Measurements from ENCODE around the gene ZNF469. TPM values are rescaled to one million over a fixed set of nuclear protein-coding genes. Genes with fewer than 3 reads are reported as not detected.
A peak's percentile ranks its signal among the peaks of the same experiment; 100 is the strongest.

Gene ZNF469
- total RNA-seq, 4 donors from 2014 or later, result 0.03 to 0.16 (median 0.07) TPM

DNA sequence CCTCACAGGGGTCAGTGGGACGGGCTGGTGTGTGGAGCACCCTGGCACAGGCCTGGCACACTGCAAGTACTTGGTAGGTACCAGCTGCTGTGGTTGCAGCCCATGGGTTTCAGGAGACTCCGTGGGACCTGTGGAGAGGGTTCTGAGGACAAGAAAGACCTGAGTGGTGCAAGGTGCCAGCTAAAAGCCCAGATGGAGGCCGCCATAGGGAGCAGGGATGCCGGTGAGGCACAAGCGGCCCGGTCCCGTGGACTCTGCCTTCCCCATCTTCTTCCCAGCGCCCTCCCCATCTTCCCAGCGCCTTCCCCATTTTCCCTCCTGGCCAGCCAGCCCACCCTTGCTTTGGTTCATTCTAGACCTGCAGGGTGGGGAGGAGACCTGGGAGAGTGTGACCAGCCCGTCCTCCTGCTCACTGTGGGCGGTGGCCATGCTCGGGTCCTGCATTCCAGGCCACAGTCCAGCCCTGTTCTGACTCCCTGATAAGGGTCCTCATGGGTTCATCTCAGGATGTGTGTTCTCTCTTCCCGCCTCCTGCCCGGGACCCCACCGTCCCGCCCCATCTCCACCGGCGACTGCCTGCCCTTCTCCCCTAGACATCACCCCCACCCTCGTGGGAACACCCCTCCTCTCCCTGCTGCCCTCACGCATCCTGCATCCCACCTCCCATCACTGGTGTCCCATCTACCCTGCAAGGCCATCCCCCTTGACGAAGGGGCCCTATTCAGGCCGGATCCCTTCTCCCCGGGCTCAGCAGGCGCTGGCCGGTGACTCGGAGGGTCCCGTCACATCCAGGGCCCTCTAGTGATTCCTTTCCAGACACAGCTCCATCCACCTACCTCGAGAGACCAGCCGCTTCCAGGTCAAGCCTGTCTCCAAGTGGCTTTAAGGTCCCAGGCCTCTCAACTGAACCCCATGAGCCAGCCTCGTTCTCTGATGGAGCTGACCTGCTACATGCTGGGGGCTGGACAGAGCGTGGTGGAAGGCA, 3.4 kb downstream of the ZNF469 start:
- no peaks in the 10 kb centered on the region for H3K36me3 ChIP-seq
- H3K9me3 ChIP-seq, result no peaks in the 10 kb centered on the region
- ATAC-seq (no peak), DNase-seq (no peak)
- H3K4me3 ChIP-seq, result no peak overlapping the region
- intact Hi-C loops (cut with DNase I; ENCODE audit: low total_unique reads), result no loop called here
- H3K27me3 ChIP-seq, result no peaks in the 10 kb centered on the region
- peaks cover 17 to 54% of the 10 kb centered on the region in 2 donors for H3K4me1 ChIP-seq
- H3K27ac ChIP-seq, result no peak overlapping the region
- in situ Hi-C loops (cut with MboI; ENCODE audit: low sequenced_read_pairs in 4 of 4), result no loop called here
- TF ChIP-seq CTCF (IDR thresholded peaks at IDR 0.05 in 4 of 5, conservative IDR thresholded peaks at IDR 0.05 in 1 of 5), result no peak
- no peak for TF ChIP-seq POLR2A (IDR thresholded peaks at IDR 0.05)

GRCh38 chr16:88387180-88387765, 4.5 kb downstream of the ZNF469 start:
- in situ Hi-C loops (cut with MboI; ENCODE audit: low sequenced_read_pairs in 4 of 4), result no loop called here
- Histone ChIP-seq H3K4me1 (peaks cover 20 to 57% of the 10 kb centered on the region in 2 donors), H3K4me3 (no peak overlapping the region), H3K27ac (peak overlapping the region in 1 of 4 donors; percentile 74), H3K36me3 (no peaks in the 10 kb centered on the region), H3K9me3 (no peaks in the 10 kb centered on the region), H3K27me3 (no peaks in the 10 kb centered on the region)
- intact Hi-C loops (cut with DNase I; ENCODE audit: low total_unique reads), result no loop called here
- DNase-seq (no peak), ATAC-seq (no peak)
- TF ChIP-seq POLR2A (IDR thresholded peaks at IDR 0.05), result no peak
- no peak for TF ChIP-seq CTCF (IDR thresholded peaks at IDR 0.05 in 4 of 5, conservative IDR thresholded peaks at IDR 0.05 in 1 of 5)

DNA sequence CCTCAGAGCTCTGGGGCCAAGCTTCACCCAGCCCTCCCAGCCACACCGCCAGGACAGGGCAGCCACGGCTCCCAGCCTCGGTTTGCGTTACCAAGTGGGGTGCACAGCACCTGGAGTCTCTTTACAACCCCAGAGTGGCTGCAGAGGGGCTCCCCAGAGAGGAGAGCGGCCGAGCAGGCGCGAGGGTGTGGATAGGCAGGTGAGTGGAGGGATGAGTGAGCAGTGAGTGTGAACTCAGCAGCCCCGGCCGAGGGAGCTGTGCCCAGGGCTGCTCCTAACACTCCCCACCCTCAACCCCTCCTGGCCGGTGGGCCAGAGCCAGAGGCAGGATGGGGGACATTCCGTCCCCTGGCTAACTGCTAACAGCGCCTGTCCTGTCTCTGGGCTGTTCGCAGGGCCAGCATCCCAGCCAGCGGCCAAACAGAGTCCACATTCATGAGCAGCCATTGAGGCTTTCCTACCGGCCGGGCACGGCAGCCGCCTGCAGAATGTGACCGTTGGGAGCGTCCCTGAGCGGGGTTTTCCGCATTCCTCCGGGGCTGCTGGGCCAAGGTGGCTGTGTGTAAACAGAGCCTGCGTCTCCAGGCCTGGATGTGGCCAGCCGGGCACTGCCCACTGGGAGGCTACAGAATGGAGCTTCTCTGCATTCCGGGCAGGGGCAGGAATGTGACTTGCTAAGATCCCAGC, 5.3 kb downstream of the ZNF469 start:
- peak in 1 of 2 donors; percentile 27 for DNase-seq
- Histone ChIP-seq H3K27ac (peak overlapping the region in 2 of 4 donors; percentile 27 to 74), H3K36me3 (no peaks in the 10 kb centered on the region), H3K4me3 (peak overlapping the region in 1 of 4 donors; percentile 5), H3K9me3 (no peaks in the 10 kb centered on the region), H3K4me1 (peaks cover 22 to 61% of the 10 kb centered on the region in 2 donors), H3K27me3 (no peaks in the 10 kb centered on the region)
- in situ Hi-C loops (cut with MboI; ENCODE audit: low sequenced_read_pairs in 4 of 4), result no loop called here
- no peak for TF ChIP-seq CTCF (IDR thresholded peaks at IDR 0.05 in 4 of 5, conservative IDR thresholded peaks at IDR 0.05 in 1 of 5)
- no peak for TF ChIP-seq POLR2A (IDR thresholded peaks at IDR 0.05)
- intact Hi-C loops (cut with DNase I; ENCODE audit: low total_unique reads), result no loop called here
- ATAC-seq, result peak in 1 of 2 donors; percentile 13

DNA sequence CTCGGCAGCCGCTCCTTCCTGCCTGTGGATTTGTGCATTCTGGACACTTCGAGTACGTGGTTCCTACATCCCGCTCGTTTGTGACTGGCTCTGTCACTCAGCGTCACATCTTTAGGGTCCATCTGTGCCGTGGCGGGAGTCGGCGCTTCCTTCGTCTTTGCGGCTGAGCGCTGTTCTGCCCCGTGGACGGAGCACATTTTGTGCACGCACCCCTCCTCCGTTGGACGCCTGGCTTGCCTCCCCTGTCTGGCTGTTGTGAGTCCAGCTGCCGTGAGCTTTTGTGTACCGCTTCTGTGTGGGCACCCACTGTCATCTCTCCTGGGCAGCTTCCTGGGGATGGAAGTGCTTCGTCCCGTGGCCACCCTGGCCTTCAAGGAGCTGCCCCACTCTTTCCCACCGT, 6.4 kb downstream of the ZNF469 start:
- intact Hi-C loops (cut with DNase I; ENCODE audit: low total_unique reads), result no loop called here
- no peak for TF ChIP-seq POLR2A (IDR thresholded peaks at IDR 0.05)
- no peak for TF ChIP-seq CTCF (IDR thresholded peaks at IDR 0.05 in 4 of 5, conservative IDR thresholded peaks at IDR 0.05 in 1 of 5)
- H3K27me3 ChIP-seq, result no peaks in the 10 kb centered on the region
- H3K27ac ChIP-seq, result no peak overlapping the region
- H3K36me3 ChIP-seq, result no peaks in the 10 kb centered on the region
- in situ Hi-C loops (cut with MboI; ENCODE audit: low sequenced_read_pairs in 4 of 4), result no loop called here
- peaks cover 27 to 65% of the 10 kb centered on the region in 2 donors for H3K4me1 ChIP-seq
- ATAC-seq (no peak), DNase-seq (no peak)
- H3K9me3 ChIP-seq, result no peaks in the 10 kb centered on the region
- no peak overlapping the region for H3K4me3 ChIP-seq
